HG02870 (cell line): ENCODE data around the gene SLC5A9.
"Not testable (repeated sequence)": the region's sequence is repeated elsewhere in the genome, so short reads cannot be mapped to it uniquely, and the experiment has no call there.

Experiments used
- ATAC-seq: cut with Tn5 transposase; IDR thresholded peaks from one replicate; pipeline ENCODE4 v1.9.1; 2021; ENCODE audit warnings: mild to moderate bottlenecking, moderate library complexity; ENCODE audit not compliant: unreplicated experiment

The SLC5A9 gene

GRCh38 chr1:48236716-48237470 is 14.4 kb downstream of the SLC5A9 start:
- peak; percentile 53 for ATAC-seq

GRCh38 chr1:48242141-48242736 is 19.7 kb downstream of the SLC5A9 start:
- no peak for ATAC-seq

- ATAC-seq: no peak
Observed at GRCh38 chr1:48245106-48245505, 22.6 kb downstream of the SLC5A9 start.

- no peak for ATAC-seq
Observed at GRCh38 chr1:48246727-48247126, 24.2 kb downstream of the SLC5A9 start.

- no peak for ATAC-seq
Observed at GRCh38 chr1:48248356-48248755, 25.8 kb downstream of the SLC5A9 start.

- no peak for ATAC-seq
Observed at GRCh38 chr1:48249868-48250267, 27.4 kb downstream of the SLC5A9 start.

GRCh38 chr1:48250572-48250971 is 28.1 kb downstream of the SLC5A9 start:
- ATAC-seq: no peak

GRCh38 chr1:48251323-48251722 is 28.8 kb downstream of the SLC5A9 start:
- no peak for ATAC-seq

- ATAC-seq: no peak
Observed at GRCh38 chr1:48251821-48252220, 29.3 kb downstream of the SLC5A9 start.

- no peak for ATAC-seq
Observed at GRCh38 chr1:48254254-48254653, 31.7 kb downstream of the SLC5A9 start.

- ATAC-seq: no peak
Observed at GRCh38 chr1:48258106-48258505, 35.6 kb downstream of the SLC5A9 start.

- ATAC-seq: no peak
Observed at GRCh38 chr1:48261881-48262400, 39.4 kb downstream of the SLC5A9 start.

GRCh38 chr1:48263041-48263440 is 40.5 kb downstream of the SLC5A9 start:
- no peak for ATAC-seq

GRCh38 chr1:48266576-48266975 is 44.1 kb downstream of the SLC5A9 start:
- ATAC-seq: no peak

- not testable (repeated sequence) for ATAC-seq
Observed at GRCh38 chr1:48277437-48277836, 54.9 kb downstream of the SLC5A9 start.

GRCh38 chr1:48282329-48282728 is 59.8 kb downstream of the SLC5A9 start:
- not testable (repeated sequence) for ATAC-seq

- not testable (repeated sequence) for ATAC-seq
Observed at GRCh38 chr1:48284696-48285420, 62.3 kb downstream of the SLC5A9 start.

- no peak for ATAC-seq
Observed at GRCh38 chr1:48285525-48285924, 63.0 kb downstream of the SLC5A9 start.

GRCh38 chr1:48291421-48291820 is 68.9 kb downstream of the SLC5A9 start:
- ATAC-seq: no peak

- no peak for ATAC-seq
Observed at GRCh38 chr1:48292706-48293105, 70.2 kb downstream of the SLC5A9 start.

- ATAC-seq: not testable (repeated sequence)
Observed at GRCh38 chr1:48294094-48294493, 71.6 kb downstream of the SLC5A9 start.

- ATAC-seq: no peak
Observed at GRCh38 chr1:48294656-48295055, 72.1 kb downstream of the SLC5A9 start.
